HCT116 (cell line): ENCODE data around the gene EARS2. TPM values are rescaled to one million over a fixed set of nuclear protein-coding genes. Genes with fewer than 3 reads are reported as not detected.
"Not testable (repeated sequence)": the region's sequence is repeated elsewhere in the genome, so short reads cannot be mapped to it uniquely, and the experiment has no call there.

Experiments used
- ATAC-seq: fragments of 200-7000 bp; cut with Tn5 transposase; 2 replicates; pipeline ENCODE4 v1.9.1; 2020; ENCODE audit warnings: mild to moderate bottlenecking, moderate library complexity
- BruUV-seq: library from RNA; stranded (reverse); fragments of 400-500 nt; replicated peaks from 2 replicates; lab custom pipeline; 2021; lab: Mats Ljungman, UMichigan
- CTCF ChIA-PET: fragments of 300-600 bp; sonication (Branson Sonifier 250); formaldehyde crosslinking; loops from one replicate; lab custom pipeline; 2021; ENCODE audit warnings: antibody characterized with exemption; lab: Charles Lee
- POLR2A ChIA-PET: fragments of 300-600, 350-600 bp; sonication (Branson Sonifier 250); formaldehyde crosslinking; loops from one replicate; lab custom pipeline; 2021; ENCODE audit warnings: antibody characterized with exemption; lab: Charles Lee
- RAD21 ChIA-PET, 2 experiments: fragments of 300-600 bp; sonication (Branson Sonifier 250); formaldehyde crosslinking; loops; one replicate each; lab custom pipeline; 2023; ENCODE audit warnings: low total read pairs in 2 of 2; ENCODE audit not compliant: uncharacterized antibody in 2 of 2, unreplicated experiment in 2 of 2, low non-redundant PET in 1 of 2; lab: Charles Lee
- DNase-seq: peaks from one replicate; pipeline ENCODE4 v3.0.0-alpha.2; 2010; ENCODE audit warnings: low read depth, low spot score
- H2AFZ ChIP-seq: fragments of 200-600 bp; shearing (Covaris generic), sonication (generic); 2 replicates; pipeline ENCODE4 v1.6.1; 2017; ENCODE audit warnings: low read depth, mixed run types, mixed read lengths, antibody characterized with exemption, low read length; ENCODE audit not compliant: poor library complexity, severe bottlenecking
- H3K27ac ChIP-seq: 2 replicates; pipeline ENCODE4 v1.5.1; 2012; ENCODE audit warnings: low read depth, low read length
- H3K27me3 ChIP-seq: fragments of 200-600 bp; sonication (generic); 2 replicates; pipeline ENCODE4 v1.6.1; 2016; ENCODE audit warnings: mixed run types, low read length, mixed read lengths; ENCODE audit not compliant: insufficient read depth
- H3K36me3 ChIP-seq, 2 experiments: fragments of 200-500 bp in 1 of 2; fragments of 200-600 bp in 1 of 2; sonication (Bioruptor generic) in 1 of 2; sonication (generic) in 1 of 2; 2 replicates each; pipeline versions ENCODE4 v1.5.1 to v1.6.1; 2014 to 2016; ENCODE audit warnings: low read length in 2 of 2, inconsistent platforms in 1 of 2, mixed read lengths in 1 of 2, mixed run types in 1 of 2; ENCODE audit not compliant: insufficient read depth in 2 of 2, control insufficient read depth in 1 of 2
- H3K4me1 ChIP-seq, 2 experiments: fragments of 200-600 bp in 1 of 2; sonication (generic) in 1 of 2; 2 replicates each; pipeline versions ENCODE4 v1.5.1 to v1.6.1; 2012 to 2017; ENCODE audit warnings: low read length in 2 of 2, inconsistent platforms in 1 of 2, mild to moderate bottlenecking in 1 of 2, mixed read lengths in 1 of 2, mixed run types in 1 of 2, moderate library complexity in 1 of 2; ENCODE audit not compliant: insufficient read depth in 2 of 2, control insufficient read depth in 1 of 2
- H3K4me2 ChIP-seq: fragments of 200-600 bp; sonication (generic); 2 replicates; pipeline ENCODE4 v1.6.1; 2017; ENCODE audit warnings: mixed run types, low read length, mixed read lengths
- H3K4me3 ChIP-seq, 2 experiments: fragments of 200-600 bp in 1 of 2; sonication (generic) in 1 of 2; replicated peaks in 1 of 2; 2 replicates each; pipeline ENCODE4 v1.5.1; 2011 to 2016; ENCODE audit warnings: low read length in 2 of 2, control low read depth in 1 of 2, low read depth in 1 of 2, mild to moderate bottlenecking in 1 of 2, mixed read lengths in 1 of 2, mixed run types in 1 of 2
- H3K79me2 ChIP-seq: fragments of 200-600 bp; sonication (generic); 2 replicates; pipeline ENCODE4 v1.6.1; 2017; ENCODE audit warnings: mild to moderate bottlenecking, mixed run types, low read length, moderate library complexity, mixed read lengths; ENCODE audit not compliant: insufficient read depth
- H3K9ac ChIP-seq: fragments of 200-600 bp; sonication (generic); 2 replicates; pipeline ENCODE4 v1.6.1; 2016; ENCODE audit warnings: low read length, mixed read lengths
- H3K9me2 ChIP-seq: fragments of 200-600 bp; sonication (generic), shearing (Covaris generic); 2 replicates; pipeline ENCODE4 v1.6.1; 2017; ENCODE audit warnings: mixed run types, mild to moderate bottlenecking, moderate library complexity; ENCODE audit not compliant: insufficient read depth
- H3K9me3 ChIP-seq, 2 experiments: fragments of 200-500 bp in 1 of 2; fragments of 200-600 bp in 1 of 2; sonication (Bioruptor generic) in 1 of 2; sonication (generic) in 1 of 2; 2 replicates each; pipeline ENCODE4 v1.6.1; 2014 to 2017; ENCODE audit warnings: low read length in 2 of 2, mixed read lengths in 2 of 2, inconsistent platforms in 1 of 2, low read depth in 1 of 2, mild to moderate bottlenecking in 1 of 2, mixed run types in 1 of 2, moderate library complexity in 1 of 2; ENCODE audit not compliant: control insufficient read depth in 1 of 2, insufficient read depth in 1 of 2
- H4K20me1 ChIP-seq: fragments of 200-600 bp; sonication (generic), shearing (Covaris generic); 2 replicates; pipeline ENCODE4 v1.6.1; 2017; ENCODE audit warnings: mixed run types, mild to moderate bottlenecking, moderate library complexity; ENCODE audit not compliant: insufficient read depth
- ATF3 ChIP-seq: IDR thresholded peaks from 2 replicates; pipeline ENCODE4 v1.6.1; 2012
- ELF1 ChIP-seq: IDR thresholded peaks from 2 replicates; pipeline ENCODE4 v1.6.1; 2012; ENCODE audit warnings: low read depth, borderline replicate concordance
- RAD21 ChIP-seq: IDR thresholded peaks from 2 replicates; pipeline ENCODE4 v1.6.1; 2012; ENCODE audit warnings: low read depth, mild to moderate bottlenecking
- SP1 ChIP-seq: IDR thresholded peaks from 2 replicates; pipeline ENCODE4 v1.6.1; 2012; ENCODE audit warnings: low read depth
- ZNF274 ChIP-seq: fragments of 200-500 bp; sonication (Bioruptor generic); IDR thresholded peaks from 2 replicates; pipeline ENCODE4 v1.6.1; 2014; ENCODE audit warnings: mild to moderate bottlenecking, low read depth, low read length, inconsistent platforms
- intact Hi-C: fragments of 100-400 bp; cut with micrococcal nuclease; formaldehyde crosslinking; loops from 2 replicates; pipeline ENCODE4 v1.10.0; 2022
- total RNA-seq: library from RNA; stranded (reverse); gene quantifications from one replicate; pipeline ENCODE4 v1.2.1, GENCODE V29; 2021; ENCODE audit not compliant: unreplicated experiment

The EARS2 gene
- total RNA-seq, 1 experiment from 2014 or later: 35.6 TPM

GRCh38 chr16:23584186-23585076 lies 27.3 kb upstream of the EARS2 start:
- ChIA-PET CTCF (interaction anchor here (1.7 kb wide), 1 partner anchor 12 kb away, joined by 7 read pairs; no protein-coding TSS in a partner anchor), POLR2A (no interaction called here), RAD21 (no interaction called here)
- H2AFZ ChIP-seq: no peak overlapping the region
- no peaks in the 10 kb centered on the region for H3K9me2 ChIP-seq
- H3K27ac ChIP-seq: no peak overlapping the region
- DNase-seq (no peak), ATAC-seq (no peak)
- H3K79me2 ChIP-seq: peaks cover 49% of the 10 kb centered on the region
- intact Hi-C loops: no loop called here
- no peak overlapping the region for H3K4me2 ChIP-seq
- no TSS peak for BruUV-seq
- no peaks in the 10 kb centered on the region for H4K20me1 ChIP-seq
- H3K9me3 ChIP-seq: no peaks in the 10 kb centered on the region
- H3K4me3 ChIP-seq: no peak overlapping the region
- H3K36me3 ChIP-seq: peaks cover 35 to 49% of the 10 kb centered on the region in 2 experiments
- no peaks in the 10 kb centered on the region for H3K4me1 ChIP-seq
- TF ChIP-seq ATF3 (no peak), ZNF274 (no peak), SP1 (no peak), RAD21 (no peak), ELF1 (no peak)
- no peaks in the 10 kb centered on the region for H3K27me3 ChIP-seq
- no peak overlapping the region for H3K9ac ChIP-seq

- RAD21 ChIA-PET, H3K27me3 ChIP-seq, ATAC-seq, H3K4me2 ChIP-seq, intact Hi-C loops, POLR2A ChIA-PET, H2AFZ ChIP-seq, H3K4me3 ChIP-seq, H3K4me1 ChIP-seq, CTCF ChIA-PET, H3K9ac ChIP-seq, BruUV-seq, H4K20me1 ChIP-seq, DNase-seq, H3K9me3 ChIP-seq, H3K27ac ChIP-seq, H3K9me2 ChIP-seq: not testable (repeated sequence)
- H3K79me2 ChIP-seq: peaks cover 38% of the 10 kb centered on the region
- H3K36me3 ChIP-seq: peaks cover 35 to 37% of the 10 kb centered on the region in 2 experiments
Measured at GRCh38 chr16:23583271-23583670, 26.1 kb upstream of the EARS2 start.
